Measurements from ENCODE around the gene ZKSCAN2.

The ZKSCAN2 gene

DNA sequence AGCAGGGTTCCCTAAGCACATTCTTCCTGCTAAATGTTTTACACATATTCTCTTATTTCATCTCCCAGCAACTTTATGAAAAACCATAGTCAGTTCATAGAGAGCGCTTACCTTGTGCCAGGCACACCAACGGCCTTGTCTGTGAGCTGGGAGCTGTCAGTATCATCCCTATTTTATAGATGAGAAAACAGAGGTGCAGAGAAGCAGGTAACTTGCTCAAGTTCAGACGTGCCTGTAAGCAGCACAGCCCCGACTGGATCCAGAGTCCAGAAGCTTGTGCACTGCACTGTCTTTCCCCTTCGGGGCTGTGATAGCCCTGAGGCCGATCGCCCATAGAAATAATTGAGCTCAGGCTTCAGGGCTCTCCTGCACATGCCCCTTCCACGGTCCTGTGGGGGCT is 34.7 kb downstream of the ZKSCAN2 start:
- no peak for DNase-seq

DNA sequence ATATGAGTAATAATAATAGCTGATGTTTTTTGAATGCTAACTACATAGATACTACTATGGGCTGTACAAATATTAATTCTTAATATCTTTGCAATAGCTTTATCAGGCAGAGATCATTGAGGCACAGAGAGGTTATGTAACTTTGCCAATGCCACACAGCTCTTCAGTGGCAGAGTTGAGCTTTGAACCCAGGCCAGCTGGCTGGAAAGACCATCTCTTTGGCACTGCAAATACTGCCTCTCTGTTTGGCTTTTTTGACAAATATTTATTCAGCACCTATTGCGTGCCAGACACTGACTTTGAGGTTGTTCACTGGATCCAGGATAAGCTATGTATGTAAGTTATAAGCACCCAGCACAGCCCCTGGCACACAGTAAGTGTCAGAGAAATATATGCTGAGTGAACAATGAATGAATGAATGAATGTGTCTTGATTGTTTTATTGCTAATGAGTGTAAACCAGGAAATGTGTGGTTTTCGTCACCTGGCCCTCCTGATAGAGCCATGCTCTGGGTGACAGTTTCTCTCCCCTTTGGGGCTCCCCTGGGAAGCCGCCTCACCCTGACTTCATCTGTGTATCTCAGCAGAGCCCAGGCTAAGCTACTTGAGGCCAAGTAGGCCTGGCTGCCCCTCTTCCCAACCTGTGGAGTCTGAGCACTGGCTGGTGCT is 38.4 kb downstream of the ZKSCAN2 start:
- no peak for DNase-seq

DNA sequence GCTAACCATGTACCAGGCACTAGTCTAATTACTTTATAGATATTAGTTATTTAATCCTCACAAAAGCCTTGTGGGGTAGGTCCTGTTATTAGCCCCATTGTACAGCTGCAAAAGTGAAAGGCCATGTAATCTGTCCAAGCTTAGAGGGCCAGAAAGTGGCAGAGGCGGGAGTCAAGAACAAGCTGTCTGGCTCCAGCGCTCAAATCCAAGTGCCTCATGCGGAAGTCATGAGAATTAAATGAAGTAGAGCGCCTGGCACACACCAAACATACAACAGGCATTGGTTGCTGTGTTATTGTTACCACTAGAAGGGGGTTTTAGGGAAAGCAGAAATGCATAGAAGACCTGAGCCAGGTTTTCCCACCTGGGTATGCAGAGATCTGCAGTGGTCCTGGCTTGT is 39.7 kb downstream of the ZKSCAN2 start:
- no peak for DNase-seq

GRCh38 chr16:25217112-25217511 is 40.5 kb downstream of the ZKSCAN2 start:
- no peak for DNase-seq

- DNase-seq, result no peak
These were observed 43.8 kb downstream of the ZKSCAN2 start for GRCh38 chr16:25213709-25214397.

GRCh38 chr16:25212636-25213035 is 45.0 kb downstream of the ZKSCAN2 start:
- DNase-seq, result no peak

- no peak for DNase-seq
These were observed 46.9 kb downstream of the ZKSCAN2 start for GRCh38 chr16:25210758-25211157.

- no peak for DNase-seq
These were observed 58.2 kb downstream of the ZKSCAN2 start for GRCh38 chr16:25199457-25199856.

GRCh38 chr16:25198021-25198420 is 59.6 kb downstream of the ZKSCAN2 start:
- DNase-seq, result no peak

GRCh38 chr16:25194273-25194878 is 63.3 kb downstream of the ZKSCAN2 start:
- DNase-seq, result no peak

- no peak for DNase-seq
These were observed 65.5 kb downstream of the ZKSCAN2 start for GRCh38 chr16:25192096-25192495.

DNA sequence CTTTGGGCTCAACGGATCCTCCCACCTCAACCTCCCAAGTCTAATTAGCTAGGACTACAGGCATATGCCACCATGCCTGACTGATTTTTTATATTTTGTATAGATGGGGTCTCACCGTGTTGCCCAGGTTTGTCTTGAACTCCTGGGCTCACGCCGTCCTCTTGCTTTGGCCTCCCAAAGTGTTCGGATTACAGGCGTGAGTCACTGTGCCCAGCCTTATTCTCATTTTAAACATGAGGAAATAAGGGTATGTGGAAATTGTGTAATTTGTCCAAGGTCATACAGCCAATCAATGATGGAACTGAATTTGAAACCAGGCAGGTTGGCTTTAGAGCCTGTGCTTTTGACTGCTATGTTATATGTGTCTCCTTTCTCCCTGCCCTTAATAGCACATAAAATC is 68.3 kb downstream of the ZKSCAN2 start:
- DNase-seq, result no peak

DNA sequence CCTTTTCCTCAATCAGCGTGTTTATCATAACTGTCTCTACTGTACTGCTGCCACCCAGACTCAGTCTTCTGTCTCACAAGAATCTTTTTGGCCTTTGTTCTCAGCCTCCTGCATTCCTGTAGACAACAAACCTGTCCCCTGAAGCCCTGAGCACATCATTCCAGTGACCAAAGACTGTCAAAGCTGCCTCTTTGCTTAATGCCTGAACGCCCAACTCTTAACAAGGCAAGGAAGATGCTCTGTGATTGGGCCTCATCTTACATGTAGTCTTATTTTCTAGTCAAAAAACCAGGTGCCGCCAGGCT is 70.2 kb downstream of the ZKSCAN2 start:
- DNase-seq, result no peak

Measured in NCI-H1092 treated with DMSO at 0.1 percent for 48 hours (cell line).